IMR-90 (cell line): Measurements from ENCODE around the gene C13orf42. TPM values are rescaled to one million over a fixed set of nuclear protein-coding genes. Genes with fewer than 3 reads are reported as not detected.

Experiments used
- ATAC-seq: fragments of 200-7000 bp; cut with Tn5 transposase; 2 replicates; pipeline ENCODE4 v1.9.1; 2020; ENCODE audit warnings: low read depth, mild to moderate bottlenecking, moderate library complexity
- BruUV-seq: library from RNA; stranded (reverse); fragments of 400-500 nt; replicated peaks from 2 replicates; lab custom pipeline; 2021; lab: Mats Ljungman, UMichigan
- CTCF ChIA-PET: fragments of 300-600 bp; formaldehyde crosslinking; extraction: SDS; loops from one replicate; lab custom pipeline; 2021; ENCODE audit warnings: antibody characterized with exemption; lab: Yijun Ruan, JAX
- POLR2A ChIA-PET: fragments of 300-600 bp; sonication (Branson Sonifier 250); formaldehyde crosslinking; loops from one replicate; lab custom pipeline; 2022; ENCODE audit warnings: antibody characterized with exemption; ENCODE audit not compliant: unreplicated experiment; lab: Charles Lee
- DNase-seq: peaks from one replicate; pipeline ENCODE4 v3.0.0; 2013
- H2AFZ ChIP-seq: replicated peaks from 2 replicates; pipeline ENCODE3; 2013; ENCODE audit warnings: low read length, mild to moderate bottlenecking; ENCODE audit not compliant: poor library complexity
- H2AK5ac ChIP-seq: 2 replicates; pipeline ENCODE4 v1.6.1; 2013; ENCODE audit warnings: low read depth, low read length, inconsistent platforms
- H2AK9ac ChIP-seq: replicated peaks from 2 replicates; pipeline ENCODE3; 2013; ENCODE audit warnings: mild to moderate bottlenecking, low read depth, low read length, moderate library complexity; ENCODE audit not compliant: poor library complexity
- H2BK120ac ChIP-seq: 2 replicates; pipeline ENCODE4 v1.6.1; 2013; ENCODE audit warnings: low read depth, low read length, inconsistent platforms
- H2BK15ac ChIP-seq: 3 replicates; pipeline ENCODE4 v1.6.1; 2013; ENCODE audit warnings: low read depth, low read length, inconsistent platforms
- H2BK20ac ChIP-seq: 2 replicates; pipeline ENCODE4 v1.6.1; 2013; ENCODE audit warnings: low read depth, mild to moderate bottlenecking, inconsistent platforms, low read length, moderate library complexity
- H2BK5ac ChIP-seq: 2 replicates; pipeline ENCODE4 v1.6.1; 2013; ENCODE audit warnings: mild to moderate bottlenecking, low read depth, low read length, inconsistent platforms; ENCODE audit not compliant: poor library complexity, severe bottlenecking
- H3K14ac ChIP-seq: replicated peaks from 2 replicates; pipeline ENCODE4 v1.6.1; 2013; ENCODE audit warnings: low read depth, low read length, inconsistent platforms
- H3K18ac ChIP-seq: 2 replicates; pipeline ENCODE4 v1.6.1; 2013; ENCODE audit warnings: low read depth, low read length, control low read depth
- H3K23ac ChIP-seq: 2 replicates; pipeline ENCODE4 v1.6.1; 2013; ENCODE audit warnings: low read depth, low read length, inconsistent platforms
- H3K27ac ChIP-seq: 2 replicates; pipeline ENCODE4 v1.5.1; 2013; ENCODE audit warnings: mild to moderate bottlenecking, control low read depth, low read length; ENCODE audit not compliant: insufficient read depth
- H3K27me3 ChIP-seq: 2 replicates; pipeline ENCODE4 v1.6.1; 2013; ENCODE audit warnings: low read length; ENCODE audit not compliant: control insufficient read depth, insufficient read depth
- H3K36me3 ChIP-seq: 2 replicates; pipeline ENCODE4 v1.6.1; 2013; ENCODE audit warnings: low read length, mixed read lengths; ENCODE audit not compliant: control insufficient read depth, insufficient read depth
- H3K4ac ChIP-seq: 2 replicates; pipeline ENCODE4 v1.6.1; 2013; ENCODE audit warnings: low read depth, low read length, inconsistent platforms
- H3K4me1 ChIP-seq: 2 replicates; pipeline ENCODE4 v1.6.1; 2013; ENCODE audit warnings: low read length, mixed read lengths; ENCODE audit not compliant: control insufficient read depth, insufficient read depth
- H3K4me2 ChIP-seq: 2 replicates; pipeline ENCODE4 v1.6.1; 2013; ENCODE audit warnings: low read depth, mild to moderate bottlenecking, control low read depth, low read length, moderate library complexity
- H3K4me3 ChIP-seq: 2 replicates; pipeline ENCODE4 v1.5.1; 2013; ENCODE audit warnings: low read depth, mild to moderate bottlenecking, control low read depth, low read length, moderate library complexity; ENCODE audit not compliant: insufficient read depth
- H3K56ac ChIP-seq: 2 replicates; pipeline ENCODE4 v1.6.1; 2013; ENCODE audit warnings: low read length, inconsistent platforms; ENCODE audit not compliant: insufficient read depth; ENCODE audit errors: extremely low read depth
- H3K79me1 ChIP-seq, 2 experiments: 2 replicates each; pipeline ENCODE4 v1.6.1; 2013; ENCODE audit warnings: low read length in 2 of 2, inconsistent platforms in 1 of 2, low read depth in 1 of 2
- H3K9ac ChIP-seq: 2 replicates; pipeline ENCODE4 v1.6.1; 2013; ENCODE audit warnings: low read depth, low read length, control low read depth
- H3K9me1 ChIP-seq: 2 replicates; pipeline ENCODE4 v1.6.1; 2013; ENCODE audit warnings: low read length, inconsistent platforms; ENCODE audit not compliant: insufficient read depth
- H3K9me3 ChIP-seq: 2 replicates; pipeline ENCODE4 v1.6.1; 2013; ENCODE audit warnings: low read length; ENCODE audit not compliant: control insufficient read depth, insufficient read depth
- H4K20me1 ChIP-seq: 2 replicates; pipeline ENCODE4 v1.6.1; 2013; ENCODE audit warnings: low read length, inconsistent platforms; ENCODE audit not compliant: insufficient read depth
- H4K5ac ChIP-seq: 2 replicates; pipeline ENCODE4 v1.6.1; 2013; ENCODE audit warnings: mild to moderate bottlenecking, low read depth, low read length, control low read depth
- H4K8ac ChIP-seq, 2 experiments: 2 replicates each; pipeline ENCODE4 v1.6.1; 2013; ENCODE audit warnings: low read depth in 2 of 2, low read length in 2 of 2, control low read depth in 1 of 2, inconsistent platforms in 1 of 2
- H4K91ac ChIP-seq: 2 replicates; pipeline ENCODE4 v1.6.1; 2013; ENCODE audit warnings: low read depth, low read length, inconsistent platforms; ENCODE audit not compliant: insufficient read depth
- BHLHE40 ChIP-seq: fragments of 150-350 bp; IDR thresholded peaks from 2 replicates; pipeline ENCODE4 v1.6.1; 2016; ENCODE audit warnings: mild to moderate bottlenecking, low read depth, low read length
- CEBPB ChIP-seq: IDR thresholded peaks from 2 replicates; pipeline ENCODE4 v1.6.1; 2012; ENCODE audit warnings: low read depth, low read length, improper control_type of control experiment
- CHD1 ChIP-seq: IDR thresholded peaks from 2 replicates; pipeline ENCODE4 v1.6.1; 2012; ENCODE audit warnings: low read depth, low read length, improper control_type of control experiment
- FOS ChIP-seq: fragments of 150-350 bp; IDR thresholded peaks from 2 replicates; pipeline ENCODE4 v1.6.1; 2016; ENCODE audit warnings: low read depth, low read length
- MAFK ChIP-seq: IDR thresholded peaks from 2 replicates; pipeline ENCODE4 v1.6.1; 2012; ENCODE audit warnings: low read depth, low read length, improper control_type of control experiment
- MAZ ChIP-seq: IDR thresholded peaks from 2 replicates; pipeline ENCODE4 v1.6.1; 2012; ENCODE audit warnings: low read depth, mild to moderate bottlenecking, low read length, improper control_type of control experiment, moderate library complexity, borderline replicate concordance
- MXI1 ChIP-seq: IDR thresholded peaks from 2 replicates; pipeline ENCODE4 v1.6.1; 2012; ENCODE audit warnings: low read depth, mild to moderate bottlenecking, low read length, moderate library complexity, borderline replicate concordance
- POLR2A ChIP-seq: IDR thresholded peaks from 2 replicates; pipeline ENCODE4 v1.6.1; 2012; ENCODE audit warnings: mild to moderate bottlenecking, low read depth, low read length
- RCOR1 ChIP-seq: IDR thresholded peaks from 2 replicates; pipeline ENCODE4 v1.6.1; 2012; ENCODE audit warnings: mild to moderate bottlenecking, low read length, improper control_type of control experiment; ENCODE audit not compliant: insufficient replicate concordance
- RFX5 ChIP-seq: IDR thresholded peaks from 2 replicates; pipeline ENCODE4 v1.8.0; 2012; ENCODE audit warnings: low read depth, mild to moderate bottlenecking, low read length, moderate library complexity
- WGBS, 2 experiments: methylation state at CpG; one replicate each; pipeline versions ENCODE4 v1.1.5 to v1.1.7; 2013; ENCODE audit warnings: missing lambda C conversion rate in 2 of 2; ENCODE audit not compliant: insufficient read length in 1 of 2; ENCODE audit errors: extremely low coverage in 2 of 2; 5-methylcytosine and 5-hydroxymethylcytosine counted together
- dilution Hi-C: fragments of 300-500 bp; cut with HindIII; formaldehyde crosslinking; loops from one replicate; pipeline ENCODE4 v1.14.3; 2018; ENCODE audit warnings: low sequenced_read_pairs; ENCODE audit not compliant: unreplicated experiment
- in situ Hi-C: fragments of 300-500 bp; cut with MboI; formaldehyde crosslinking; loops from 3 replicates; pipeline ENCODE4 v1.14.3; 2019; ENCODE audit warnings: low sequenced_read_pairs, inconsistent platforms, mixed read lengths
- intact Hi-C: fragments of 100-400 bp; cut with micrococcal nuclease; formaldehyde crosslinking; loops from 2 replicates; pipeline ENCODE4 v1.10.0; 2022
- polyA plus RNA-seq, 3 experiments: library from polyadenylated mRNA; depleted of rRNA; stranded (reverse); fragments of >200 nt; gene quantifications; 2 replicates each; pipeline ENCODE4 v1.2.3, GENCODE V29; 2012; ENCODE audit warnings: low replicate concordance in 1 of 3
- total RNA-seq: library from RNA; depleted of rRNA; stranded (reverse); fragments of >200 nt; gene quantifications from 2 replicates; pipeline ENCODE4 v1.2.3, GENCODE V29; 2012
- TF ChIP-seq, protein P1 (sequence below): conservative IDR thresholded peaks from 2 replicates; pipeline ENCODE4 v1.5.1; 2012; ENCODE audit warnings: mild to moderate bottlenecking, low read depth, low read length, improper control_type of control experiment
- TF ChIP-seq, protein P2 (sequence below): fragments of 150-350 bp; IDR thresholded peaks from 2 replicates; pipeline ENCODE4 v1.6.1; 2016; ENCODE audit warnings: low read depth, mild to moderate bottlenecking, low read length, moderate library complexity, borderline replicate concordance
- TF ChIP-seq, protein P3 (sequence below): fragments of 150-350 bp; IDR thresholded peaks from 2 replicates; pipeline ENCODE4 v1.6.1; 2017; ENCODE audit warnings: mild to moderate bottlenecking, antibody characterized with exemption, low read length, low read depth

The C13orf42 gene
- total and polyA plus RNA-seq, 2 of the 4 experiments (the other 2 are of a cell fraction): not detected

DNA sequence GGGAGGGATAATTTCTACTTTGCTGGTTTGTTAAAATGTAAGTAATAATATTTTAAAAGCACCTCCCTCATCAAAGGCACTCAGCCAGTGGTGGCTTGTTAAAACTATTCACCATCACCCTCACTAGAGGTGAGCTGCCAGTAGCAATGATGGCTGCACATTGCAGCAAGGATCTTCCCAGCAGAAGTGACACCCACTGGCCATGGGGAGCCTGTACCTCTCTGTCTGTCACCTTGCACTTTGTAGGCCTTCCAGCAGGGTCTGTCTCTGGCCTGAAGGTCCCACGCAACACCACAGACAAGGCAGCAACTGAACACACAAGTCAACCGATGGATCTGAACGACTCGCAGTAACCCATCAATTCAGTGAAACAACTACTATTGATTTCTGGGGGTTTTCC is 47.3 kb upstream of the C13orf42 start:
- Histone ChIP-seq H2BK120ac (no peak overlapping the region), H4K20me1 (no peaks in the 10 kb centered on the region), H3K4me2 (no peak overlapping the region), H3K9me3 (no peaks in the 10 kb centered on the region), H3K36me3 (no peaks in the 10 kb centered on the region), H4K5ac (no peak overlapping the region), H3K27ac (no peak overlapping the region), H3K9me1 (no peaks in the 10 kb centered on the region; the same call in 1 of the 2 replicates), H4K91ac (no peak overlapping the region), H3K4me3 (no peak overlapping the region), H3K18ac (no peak overlapping the region), H3K9ac (no peak overlapping the region), H2AK9ac (no peak overlapping the region), H3K56ac (no peak overlapping the region), H3K79me1 (no peaks in the 10 kb centered on the region), H3K23ac (no peak overlapping the region), H3K4ac (no peak overlapping the region), H3K4me1 (no peaks in the 10 kb centered on the region), H2AK5ac (no peak overlapping the region), H4K8ac (no peak overlapping the region), H2AFZ (no peak overlapping the region), H3K27me3 (peaks cover 6% of the 10 kb centered on the region), H2BK15ac (no peak overlapping the region), H3K14ac (no peak overlapping the region), H2BK20ac (no peak overlapping the region), H2BK5ac (no peak overlapping the region)
- BruUV-seq: no TSS peak
- dilution Hi-C loops: no loop called here
- ATAC-seq (no peak), DNase-seq (no peak)
- CTCF ChIA-PET: no interaction called here
- intact Hi-C loops: no loop called here
- POLR2A ChIA-PET: no interaction called here
- TF ChIP-seq RCOR1 (no peak), MAFK (no peak), MXI1 (no peak), BHLHE40 (no peak), MAZ (no peak), CEBPB (no peak), RFX5 (no peak), POLR2A (no peak), CHD1 (no peak), FOS (no peak)
- TF ChIP-seq, protein P1, sequence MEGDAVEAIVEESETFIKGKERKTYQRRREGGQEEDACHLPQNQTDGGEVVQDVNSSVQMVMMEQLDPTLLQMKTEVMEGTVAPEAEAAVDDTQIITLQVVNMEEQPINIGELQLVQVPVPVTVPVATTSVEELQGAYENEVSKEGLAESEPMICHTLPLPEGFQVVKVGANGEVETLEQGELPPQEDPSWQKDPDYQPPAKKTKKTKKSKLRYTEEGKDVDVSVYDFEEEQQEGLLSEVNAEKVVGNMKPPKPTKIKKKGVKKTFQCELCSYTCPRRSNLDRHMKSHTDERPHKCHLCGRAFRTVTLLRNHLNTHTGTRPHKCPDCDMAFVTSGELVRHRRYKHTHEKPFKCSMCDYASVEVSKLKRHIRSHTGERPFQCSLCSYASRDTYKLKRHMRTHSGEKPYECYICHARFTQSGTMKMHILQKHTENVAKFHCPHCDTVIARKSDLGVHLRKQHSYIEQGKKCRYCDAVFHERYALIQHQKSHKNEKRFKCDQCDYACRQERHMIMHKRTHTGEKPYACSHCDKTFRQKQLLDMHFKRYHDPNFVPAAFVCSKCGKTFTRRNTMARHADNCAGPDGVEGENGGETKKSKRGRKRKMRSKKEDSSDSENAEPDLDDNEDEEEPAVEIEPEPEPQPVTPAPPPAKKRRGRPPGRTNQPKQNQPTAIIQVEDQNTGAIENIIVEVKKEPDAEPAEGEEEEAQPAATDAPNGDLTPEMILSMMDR: no peak
- TF ChIP-seq, protein P2, sequence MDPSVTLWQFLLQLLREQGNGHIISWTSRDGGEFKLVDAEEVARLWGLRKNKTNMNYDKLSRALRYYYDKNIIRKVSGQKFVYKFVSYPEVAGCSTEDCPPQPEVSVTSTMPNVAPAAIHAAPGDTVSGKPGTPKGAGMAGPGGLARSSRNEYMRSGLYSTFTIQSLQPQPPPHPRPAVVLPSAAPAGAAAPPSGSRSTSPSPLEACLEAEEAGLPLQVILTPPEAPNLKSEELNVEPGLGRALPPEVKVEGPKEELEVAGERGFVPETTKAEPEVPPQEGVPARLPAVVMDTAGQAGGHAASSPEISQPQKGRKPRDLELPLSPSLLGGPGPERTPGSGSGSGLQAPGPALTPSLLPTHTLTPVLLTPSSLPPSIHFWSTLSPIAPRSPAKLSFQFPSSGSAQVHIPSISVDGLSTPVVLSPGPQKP: no peak
- TF ChIP-seq, protein P3, sequence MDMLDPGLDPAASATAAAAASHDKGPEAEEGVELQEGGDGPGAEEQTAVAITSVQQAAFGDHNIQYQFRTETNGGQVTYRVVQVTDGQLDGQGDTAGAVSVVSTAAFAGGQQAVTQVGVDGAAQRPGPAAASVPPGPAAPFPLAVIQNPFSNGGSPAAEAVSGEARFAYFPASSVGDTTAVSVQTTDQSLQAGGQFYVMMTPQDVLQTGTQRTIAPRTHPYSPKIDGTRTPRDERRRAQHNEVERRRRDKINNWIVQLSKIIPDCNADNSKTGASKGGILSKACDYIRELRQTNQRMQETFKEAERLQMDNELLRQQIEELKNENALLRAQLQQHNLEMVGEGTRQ: no peak
- in situ Hi-C loops: no loop called here
- no CpG with 5 or more reads among the region's 4 CpGs for WGBS, 2 experiments
